ENCODE data around the gene DCDC2.
"Not testable (repeated sequence)": the region's sequence is repeated elsewhere in the genome, so short reads cannot be mapped to it uniquely, and the experiment has no call there.

The DCDC2 gene

DNA sequence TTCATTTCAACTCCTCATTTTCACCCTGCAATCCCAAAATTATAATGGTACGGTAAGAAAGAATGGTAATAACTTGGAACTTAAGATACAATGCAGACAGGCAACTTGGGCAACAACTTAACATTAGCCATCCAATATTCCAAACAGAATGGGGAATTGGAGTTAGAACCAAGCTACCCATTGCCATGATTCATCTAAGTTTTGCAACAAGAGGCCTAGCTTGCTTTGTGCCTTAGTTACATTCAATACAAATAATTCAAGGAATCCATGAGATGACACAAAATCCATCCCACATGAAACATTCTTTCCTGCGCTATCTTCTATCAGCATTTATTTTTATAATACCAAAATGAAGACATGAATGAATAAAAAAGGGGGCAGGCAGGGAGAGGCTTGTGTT lies 28.4 kb downstream of the DCDC2 start:
- DNase-seq (ENCODE audit: low read depth in 1 of 2, low spot score in 1 of 2), result no peak
- no peak for TF ChIP-seq JUND (IDR thresholded peaks at IDR 0.05; ENCODE audit: low read depth)
- in situ Hi-C loops (cut with HindIII; ENCODE audit: low pct_unique_long_range_greater_than_20kb, low sequenced_read_pairs), result no loop called here

DNA sequence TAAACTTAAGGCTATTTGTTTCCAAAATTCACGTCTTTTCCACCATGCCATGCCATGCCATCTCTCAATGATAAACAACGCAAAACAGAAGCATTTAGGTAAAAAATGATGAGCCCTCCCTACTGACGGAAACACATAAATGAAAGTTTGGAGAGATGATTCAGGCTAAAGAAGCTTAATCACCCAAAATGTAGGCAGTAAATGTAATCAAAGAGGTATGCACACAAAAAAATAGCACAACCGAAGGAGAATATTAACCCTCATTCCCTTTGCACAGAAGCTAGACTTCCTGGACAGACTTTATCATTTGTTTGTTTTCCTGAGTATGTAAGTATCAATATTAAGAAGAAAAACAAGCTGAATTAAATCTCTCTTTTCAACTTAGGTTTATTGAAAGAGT lies 28.8 kb downstream of the DCDC2 start:
- TF ChIP-seq JUND (IDR thresholded peaks at IDR 0.05; ENCODE audit: low read depth), result no peak
- no peak for DNase-seq (ENCODE audit: low read depth in 1 of 2, low spot score in 1 of 2)
- in situ Hi-C loops (cut with HindIII; ENCODE audit: low pct_unique_long_range_greater_than_20kb, low sequenced_read_pairs), result no loop called here

DNA sequence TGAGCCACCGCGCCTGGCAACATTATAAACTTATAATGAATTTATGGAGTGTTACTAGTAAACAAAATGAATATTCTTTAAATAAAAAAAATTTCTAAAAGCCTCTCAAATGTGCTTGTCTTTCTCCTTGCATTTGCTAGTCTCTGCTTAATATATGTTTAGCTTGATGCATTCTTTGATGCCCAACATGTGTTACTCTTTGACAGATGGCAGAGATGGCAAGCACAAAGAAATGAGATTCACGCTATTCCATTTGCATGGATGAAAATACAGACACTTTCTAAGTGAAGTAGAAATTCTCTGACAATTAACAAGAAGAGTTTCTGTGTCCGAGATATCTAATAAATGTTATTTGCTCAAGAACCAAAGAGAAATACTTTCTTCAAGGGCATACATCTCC lies 30.1 kb downstream of the DCDC2 start:
- in situ Hi-C loops (cut with HindIII; ENCODE audit: low pct_unique_long_range_greater_than_20kb, low sequenced_read_pairs), result no loop called here
- no peak for DNase-seq (ENCODE audit: low read depth in 1 of 2, low spot score in 1 of 2)
- TF ChIP-seq JUND (IDR thresholded peaks at IDR 0.05; ENCODE audit: low read depth), result no peak

DNA sequence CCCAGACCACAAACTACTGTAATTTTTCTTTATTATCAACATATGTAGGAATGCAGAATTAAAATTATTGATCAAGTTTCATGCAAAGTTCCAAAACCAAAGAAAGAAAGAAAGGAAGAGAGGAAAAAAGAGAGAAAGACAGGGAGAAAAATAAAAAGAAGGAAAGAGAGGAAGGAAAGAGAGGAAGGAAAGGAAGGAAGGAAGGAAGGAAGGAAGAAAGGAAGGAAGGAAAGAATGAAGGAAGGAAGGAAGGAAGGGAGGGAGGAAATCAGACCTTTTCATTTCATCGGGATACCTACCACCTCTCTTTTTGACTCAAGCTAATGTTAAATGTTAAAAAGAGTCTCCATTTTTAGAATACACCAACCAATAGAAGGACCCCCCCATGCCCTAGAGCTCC lies 31.9 kb downstream of the DCDC2 start:
- in situ Hi-C loops (cut with HindIII; ENCODE audit: low pct_unique_long_range_greater_than_20kb, low sequenced_read_pairs), result no loop called here
- no peak for DNase-seq (ENCODE audit: low read depth in 1 of 2, low spot score in 1 of 2)
- no peak for TF ChIP-seq JUND (IDR thresholded peaks at IDR 0.05; ENCODE audit: low read depth)

DNA sequence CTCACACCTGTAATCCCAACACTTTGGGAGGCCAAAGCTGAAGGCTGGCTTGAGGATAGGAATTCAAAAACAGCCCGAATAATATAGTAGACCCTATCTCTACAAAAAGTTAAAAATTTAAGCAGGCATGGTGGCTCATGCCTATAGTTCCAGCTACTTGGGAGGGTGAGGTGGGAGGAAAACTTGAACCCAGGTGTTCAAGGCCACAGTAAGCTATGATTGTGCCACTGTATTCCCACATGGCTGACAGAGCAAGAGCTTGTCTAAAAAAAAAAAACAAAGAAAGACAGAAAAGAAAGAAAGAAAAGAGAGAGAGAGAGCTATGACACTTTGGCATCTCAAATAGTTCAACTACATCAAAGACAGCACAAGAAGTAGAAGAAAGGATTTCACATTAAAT lies 33.2 kb downstream of the DCDC2 start:
- TF ChIP-seq JUND (IDR thresholded peaks at IDR 0.05; ENCODE audit: low read depth), result no peak
- in situ Hi-C loops (cut with HindIII; ENCODE audit: low pct_unique_long_range_greater_than_20kb, low sequenced_read_pairs), result no loop called here
- DNase-seq (ENCODE audit: low read depth in 1 of 2, low spot score in 1 of 2), result no peak

DNA sequence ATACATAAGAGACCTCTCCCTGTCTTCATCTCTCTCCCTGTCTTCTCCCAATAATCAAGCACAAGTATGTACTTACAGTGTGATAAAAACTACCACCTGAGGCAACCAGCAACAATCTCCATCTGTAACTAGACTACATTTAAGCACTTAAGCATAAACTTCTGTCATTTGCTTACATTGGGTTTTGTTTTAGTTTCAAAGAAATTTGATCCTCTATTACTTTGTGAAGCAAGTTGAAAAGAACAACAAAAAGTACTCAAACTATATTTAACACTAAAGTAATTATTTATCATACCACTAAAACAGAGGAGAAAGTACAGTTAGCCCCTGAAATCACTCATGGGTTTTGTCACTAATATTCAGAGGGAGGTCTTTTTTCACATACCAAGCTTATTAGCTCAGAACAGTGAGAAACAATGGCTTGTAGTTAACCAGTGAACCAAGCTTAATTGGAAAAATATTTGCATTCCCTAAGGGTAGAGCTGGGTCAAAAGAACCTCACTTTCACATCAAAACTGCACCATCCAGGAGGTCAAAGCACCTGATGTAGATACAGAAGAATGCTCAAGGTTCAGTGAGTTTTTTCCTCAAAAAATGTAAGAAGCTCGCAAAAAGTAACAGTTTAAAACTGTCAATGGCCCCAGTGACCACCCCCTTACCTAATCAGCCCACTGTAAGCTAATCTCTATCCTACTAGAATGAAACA lies 34.1 kb downstream of the DCDC2 start:
- TF ChIP-seq JUND (IDR thresholded peaks at IDR 0.05; ENCODE audit: low read depth), result no peak
- peak in 1 of 2 experiments; percentile 57 for DNase-seq (ENCODE audit: low read depth in 1 of 2, low spot score in 1 of 2)
- in situ Hi-C loops (cut with HindIII; ENCODE audit: low pct_unique_long_range_greater_than_20kb, low sequenced_read_pairs), result no loop called here

DNA sequence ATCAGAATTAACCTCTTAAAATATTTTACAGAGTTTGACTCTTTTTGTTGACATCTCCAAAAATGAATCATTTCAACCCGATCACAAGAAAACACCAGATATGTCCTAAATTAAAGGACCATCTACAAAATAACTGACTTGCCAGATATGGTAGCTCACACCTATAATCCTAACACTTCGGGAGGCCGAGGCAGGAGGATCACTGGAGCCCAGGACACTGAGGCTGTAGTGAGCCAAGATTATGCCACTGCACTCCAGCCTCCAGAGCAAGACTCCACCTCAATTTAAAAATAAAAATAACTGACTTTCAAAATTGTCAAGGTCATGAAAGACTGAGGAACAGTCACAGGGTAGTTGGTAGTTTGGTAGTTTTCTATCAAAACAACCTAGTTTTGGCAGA lies 34.9 kb downstream of the DCDC2 start:
- DNase-seq (ENCODE audit: low read depth in 1 of 2, low spot score in 1 of 2), result no peak
- TF ChIP-seq JUND (IDR thresholded peaks at IDR 0.05; ENCODE audit: low read depth), result no peak
- in situ Hi-C loops (cut with HindIII; ENCODE audit: low pct_unique_long_range_greater_than_20kb, low sequenced_read_pairs), result no loop called here

DNA sequence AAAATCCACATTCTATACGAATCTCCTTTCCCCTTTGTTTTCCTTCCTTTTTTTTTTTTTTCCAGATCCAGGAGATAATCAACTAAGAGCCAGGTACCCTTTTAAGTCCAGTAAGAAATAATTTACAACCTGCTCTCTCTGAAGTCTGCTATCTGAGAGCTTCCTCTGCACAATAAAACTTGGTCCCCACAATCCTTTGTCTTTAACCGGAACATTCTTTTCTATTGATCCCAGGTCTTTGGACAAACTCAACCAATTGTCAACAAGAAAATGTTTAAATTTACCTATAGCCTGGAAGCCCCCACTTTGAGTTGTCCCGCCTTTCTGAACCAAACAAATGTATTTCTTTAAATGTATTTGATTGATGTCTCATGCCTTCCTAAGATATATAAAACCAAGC lies 35.4 kb downstream of the DCDC2 start:
- in situ Hi-C loops (cut with HindIII; ENCODE audit: low pct_unique_long_range_greater_than_20kb, low sequenced_read_pairs); DNase-seq (ENCODE audit: low read depth in 1 of 2, low spot score in 1 of 2): not testable (repeated sequence)

DNA sequence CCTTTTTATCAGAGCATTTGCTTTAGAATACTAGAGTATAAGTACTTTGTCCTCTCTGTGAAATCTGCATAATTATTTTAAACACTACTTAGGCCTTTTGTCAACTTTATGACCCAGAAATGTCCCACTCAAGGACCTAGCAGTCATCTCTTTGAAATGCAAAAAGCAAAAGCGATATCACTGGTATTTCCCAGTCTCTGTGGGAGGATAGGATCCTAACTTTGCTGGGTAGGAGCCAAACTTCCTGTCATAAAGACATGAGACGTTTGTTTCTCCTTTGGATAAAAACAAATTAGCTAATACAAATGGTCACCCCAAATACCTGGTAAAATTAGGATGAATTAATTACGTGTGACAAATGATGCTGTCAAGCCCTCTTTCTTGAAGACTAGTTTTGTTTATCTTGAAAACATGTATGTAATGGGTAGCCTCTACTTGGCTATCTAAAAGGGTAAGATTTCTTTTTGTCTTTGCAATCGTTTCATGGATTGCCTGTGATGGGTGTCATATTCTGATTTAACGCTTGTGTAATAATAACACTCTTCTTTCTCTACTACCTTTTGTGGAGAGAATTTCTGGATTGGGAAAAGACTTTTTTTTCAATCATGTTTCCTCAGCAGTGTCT lies 36.2 kb downstream of the DCDC2 start:
- in situ Hi-C loops (cut with HindIII; ENCODE audit: low pct_unique_long_range_greater_than_20kb, low sequenced_read_pairs), result no loop called here
- no peak for DNase-seq (ENCODE audit: low read depth in 1 of 2, low spot score in 1 of 2)
- no peak for TF ChIP-seq JUND (IDR thresholded peaks at IDR 0.05; ENCODE audit: low read depth)

DNA sequence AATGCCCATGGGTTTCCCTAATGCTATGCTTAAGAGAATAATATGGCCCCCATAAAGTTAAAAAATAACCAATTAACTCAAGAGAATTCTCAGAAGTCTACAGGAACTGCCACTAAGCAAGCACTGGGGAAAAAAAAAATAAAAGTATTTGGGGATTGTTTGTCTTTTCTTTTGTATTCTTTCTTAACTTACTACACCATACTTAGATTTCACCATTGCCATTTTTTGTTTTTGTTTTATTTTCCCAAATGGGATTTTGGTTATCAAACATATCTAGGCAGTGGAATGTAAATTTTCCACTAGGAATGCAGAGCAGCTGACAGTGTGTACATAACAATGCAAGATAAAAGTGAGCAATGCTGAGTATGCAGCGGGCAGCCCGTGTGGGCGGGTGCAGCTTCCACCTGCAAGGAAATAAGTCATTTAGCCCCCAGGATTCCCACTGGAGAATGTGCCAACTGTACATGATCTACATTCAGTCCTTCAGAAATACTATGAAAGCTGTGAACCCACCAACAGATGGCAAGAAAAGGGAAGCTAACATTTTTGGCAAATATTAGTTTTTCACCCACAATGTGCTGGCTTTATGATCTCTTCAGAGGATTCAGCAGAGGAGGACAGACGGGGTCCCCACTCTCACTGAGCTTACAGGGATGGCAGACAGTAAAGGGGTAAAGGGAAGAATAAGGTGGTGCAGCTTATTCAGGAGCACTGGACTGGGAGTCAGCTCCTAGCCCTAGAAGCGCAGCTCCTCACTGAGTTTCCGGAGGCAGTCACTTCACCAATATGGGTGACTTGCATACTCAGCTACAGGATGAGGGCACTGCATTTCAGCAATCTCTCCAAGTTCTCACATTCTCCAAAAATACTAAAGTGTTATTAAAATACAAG lies 44.4 kb downstream of the DCDC2 start:
- DNase-seq (ENCODE audit: low read depth in 1 of 2, low spot score in 1 of 2), result peak; percentile 25 to 93
- TF ChIP-seq JUND (IDR thresholded peaks at IDR 0.05; ENCODE audit: low read depth), result peak; percentile 93
- in situ Hi-C loops (cut with HindIII; ENCODE audit: low pct_unique_long_range_greater_than_20kb, low sequenced_read_pairs), result no loop called here

DNA sequence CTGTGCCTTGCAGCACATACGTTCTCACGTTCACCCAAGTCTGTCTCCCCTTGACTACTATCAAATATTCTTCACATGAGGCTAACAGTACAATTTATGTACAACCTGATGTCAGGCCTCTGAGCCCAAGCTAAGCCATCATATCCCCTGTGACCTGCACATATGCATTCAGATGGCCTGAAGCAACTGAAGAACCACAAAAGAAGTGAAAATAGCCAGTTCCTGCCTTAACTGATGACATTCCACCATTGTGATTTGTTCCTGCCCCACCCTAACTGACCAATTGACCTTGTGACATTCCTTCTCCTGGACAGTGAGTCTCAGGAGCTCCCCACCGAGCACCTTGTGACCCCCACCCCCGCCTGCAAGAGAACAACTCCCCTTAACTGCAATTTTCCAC lies 46.1 kb downstream of the DCDC2 start:
- in situ Hi-C loops (cut with HindIII; ENCODE audit: low pct_unique_long_range_greater_than_20kb, low sequenced_read_pairs); DNase-seq (ENCODE audit: low read depth in 1 of 2, low spot score in 1 of 2): not testable (repeated sequence)

DNA sequence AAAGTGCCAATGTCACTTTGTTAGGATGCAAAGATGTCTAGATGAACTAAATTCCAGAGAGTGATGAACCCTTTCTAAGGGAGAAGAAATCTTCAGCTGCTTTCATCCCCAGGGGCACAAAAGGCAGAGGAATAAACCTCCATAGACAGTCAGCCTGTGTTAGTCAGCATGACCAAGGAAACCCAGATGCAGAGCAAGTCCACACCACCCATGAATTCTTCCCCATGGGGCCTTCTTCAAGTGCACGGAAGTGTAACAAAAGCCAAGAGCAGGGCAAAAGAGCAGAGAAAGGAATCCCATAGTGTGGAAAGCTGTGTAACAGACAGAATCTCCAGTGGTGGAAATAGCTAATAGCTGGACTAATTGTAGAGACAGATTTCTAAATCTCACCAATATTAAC lies 50.0 kb downstream of the DCDC2 start:
- DNase-seq (ENCODE audit: low read depth in 1 of 2, low spot score in 1 of 2), result no peak
- in situ Hi-C loops (cut with HindIII; ENCODE audit: low pct_unique_long_range_greater_than_20kb, low sequenced_read_pairs), result no loop called here
- no peak for TF ChIP-seq JUND (IDR thresholded peaks at IDR 0.05; ENCODE audit: low read depth)

DNA sequence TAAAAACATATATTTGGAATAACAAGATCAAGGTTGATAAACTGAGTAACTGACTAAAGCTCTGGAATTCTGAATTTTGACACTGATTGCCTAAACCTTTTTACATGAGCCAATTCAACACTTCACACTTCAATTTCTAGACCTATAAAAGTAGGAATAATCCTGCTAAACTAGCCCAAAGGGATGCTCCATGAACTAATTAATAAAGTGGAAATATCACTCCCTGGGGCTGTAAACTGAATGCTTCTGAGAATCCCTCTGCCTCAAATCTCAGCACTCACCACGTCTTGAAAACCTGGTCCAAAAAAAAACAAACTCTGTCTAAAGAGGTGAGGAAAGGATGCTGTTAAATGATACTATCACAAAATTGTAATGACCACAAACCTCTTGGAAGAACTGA lies 50.9 kb downstream of the DCDC2 start:
- in situ Hi-C loops (cut with HindIII; ENCODE audit: low pct_unique_long_range_greater_than_20kb, low sequenced_read_pairs), result no loop called here
- TF ChIP-seq JUND (IDR thresholded peaks at IDR 0.05; ENCODE audit: low read depth), result no peak
- DNase-seq (ENCODE audit: low read depth in 1 of 2, low spot score in 1 of 2), result no peak

Measured in T47D (cell line).